Hair follicular keratinocyte (primary cell): ENCODE results near the gene PDXK. TPM values are rescaled to one million over a fixed set of nuclear protein-coding genes. Genes with fewer than 3 reads are reported as not detected.

ENCODE experiments used
- total RNA-seq: library from RNA; depleted of rRNA; stranded (reverse); fragments of >200 nt; gene quantifications from 2 replicates; pipeline ENCODE4 v1.2.3, GENCODE V29; 2015

PDXK gene
- 140 and 147 TPM in 2 replicates for total RNA-seq

DNA sequence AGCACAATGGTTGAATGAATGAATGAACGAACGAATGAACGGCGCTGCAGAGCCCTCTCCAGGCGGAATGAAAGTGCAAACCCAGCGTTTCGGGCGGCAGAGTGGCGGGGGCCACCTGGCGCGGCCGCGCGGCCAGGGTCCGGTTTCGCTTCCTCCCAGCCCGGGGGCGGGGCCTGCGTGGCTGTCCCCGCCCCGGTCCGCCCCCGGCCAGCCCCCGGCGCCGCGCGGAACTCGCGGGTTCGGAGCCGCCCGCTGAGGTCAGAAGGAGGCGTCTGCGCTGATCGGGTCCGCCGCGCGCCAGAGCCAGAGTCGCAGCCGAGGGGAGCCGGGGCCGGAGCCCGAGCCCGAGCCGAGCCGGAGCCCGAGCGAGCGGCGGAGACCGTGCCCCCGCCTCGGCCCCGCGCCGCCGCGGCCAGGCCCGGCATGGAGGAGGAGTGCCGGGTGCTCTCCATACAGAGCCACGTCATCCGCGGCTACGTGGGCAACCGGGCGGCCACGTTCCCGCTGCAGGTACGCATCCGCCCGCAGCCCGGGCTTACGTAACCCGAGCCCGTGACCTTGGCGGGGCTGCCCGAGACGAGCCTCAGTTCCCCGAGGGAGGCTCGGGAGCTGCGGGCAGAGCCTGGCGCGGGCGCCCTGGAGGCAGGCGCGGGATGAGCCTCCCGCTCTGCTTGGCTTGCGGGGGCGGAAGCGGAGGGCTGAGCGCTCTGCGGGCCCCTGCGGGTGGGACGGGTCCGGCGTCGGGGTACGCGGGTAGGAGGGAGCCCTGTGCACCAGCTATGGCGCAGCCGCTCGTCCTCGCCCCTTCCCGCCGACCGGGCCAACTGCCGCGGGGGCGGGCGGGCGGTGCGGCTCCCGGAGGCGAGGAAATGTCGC lies at the start of gene PDXK:
PDXK (plus strand) TSS at position 258 of the 876 bp plus-strand sequence; CDS start at position 424, 166 bp downstream.

DNA sequence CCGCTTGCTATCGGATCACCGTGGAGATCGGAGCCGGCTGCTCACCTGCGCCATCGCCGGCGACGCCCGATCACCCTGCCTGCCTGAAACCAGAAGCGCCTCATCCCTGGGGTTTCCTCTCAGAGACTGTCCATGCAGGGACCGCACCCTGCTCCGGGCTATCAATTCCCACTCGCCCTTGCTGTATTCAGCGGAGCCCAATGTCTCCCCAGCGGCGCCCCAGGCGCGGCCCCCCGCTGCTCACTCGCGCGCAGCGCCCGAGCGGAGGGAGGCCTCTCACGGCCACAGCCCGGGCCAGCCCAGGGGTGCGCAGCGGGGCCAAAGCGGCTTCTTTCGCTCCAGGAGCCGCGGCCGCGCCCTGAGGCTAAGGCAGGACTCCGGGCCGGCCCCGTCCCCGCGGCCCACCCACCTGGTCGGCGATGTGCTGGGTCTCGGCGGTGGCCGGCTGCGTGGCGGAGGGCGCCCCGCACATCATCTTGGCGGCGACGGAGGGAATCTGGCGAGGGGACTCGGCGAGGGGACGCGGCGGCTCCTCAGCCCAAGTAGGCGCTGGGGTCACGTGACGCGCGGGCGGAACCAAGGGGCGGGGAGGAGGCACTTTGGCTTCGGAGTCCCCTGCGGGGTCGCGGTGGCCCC lies 57.0 kb downstream of the PDXK start, which contains the start of gene CSTB:
CSTB (minus strand) TSS at position 514 of the 636 bp plus-strand sequence; CDS start at position 475, 39 bp downstream.

DNA sequence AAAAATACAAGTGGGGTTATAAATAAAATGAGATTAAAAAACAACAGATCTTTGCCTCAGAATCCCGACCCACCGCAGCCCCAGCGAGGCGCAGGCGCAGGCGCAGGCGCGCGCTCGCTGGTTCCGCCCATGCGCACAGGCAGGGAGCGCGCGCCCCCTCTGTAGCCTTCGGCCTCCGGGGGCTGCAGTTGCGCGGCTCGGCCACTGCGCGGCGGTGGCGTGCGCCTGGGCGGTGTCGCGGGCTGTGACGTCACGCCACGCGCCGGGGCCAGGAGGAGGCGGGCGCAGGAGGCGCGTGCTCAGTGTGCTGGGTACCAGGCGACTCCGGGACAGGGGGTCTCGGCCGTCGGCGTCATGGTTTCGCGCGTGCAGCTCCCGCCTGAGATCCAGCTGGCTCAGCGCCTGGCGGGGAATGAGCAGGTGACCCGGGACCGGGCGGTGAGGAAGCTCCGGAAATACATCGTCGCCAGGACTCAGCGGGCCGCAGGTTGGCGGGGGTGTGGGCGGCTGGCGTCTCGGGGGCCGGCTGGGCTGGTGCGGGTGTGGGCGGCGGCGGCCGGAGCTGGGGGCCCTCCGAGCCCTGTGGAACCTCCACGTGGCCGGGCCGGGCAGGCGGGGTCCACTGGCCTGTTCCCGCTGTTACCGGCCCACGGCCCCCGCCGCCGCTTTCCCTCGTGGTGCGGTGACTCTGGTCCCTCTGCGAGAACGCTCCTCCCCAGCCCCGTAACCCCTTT lies 70.5 kb downstream of the PDXK start, which contains the start of gene RRP1:
RRP1 (plus strand) TSS at position 302 of the 734 bp plus-strand sequence; CDS start at position 355, 53 bp downstream.

Other genes starting within 250 kb of the PDXK start
- gene HSF2BP, start 59.6 kb upstream of the PDXK start, total RNA-seq: 2.6 TPM in 2 replicates
- 26.0 and 37.7 TPM in 2 replicates for gene RRP1B, start 59.6 kb upstream of the PDXK start, total RNA-seq
- gene CSTB, start 57.2 kb downstream of the PDXK start, total RNA-seq: 8.4 and 13.7 TPM in 2 replicates
- 17.6 and 30.6 TPM in 2 replicates for gene RRP1, start 70.4 kb downstream of the PDXK start, total RNA-seq
- gene AGPAT3, start 146.1 kb downstream of the PDXK start, total RNA-seq: 25.2 and 33.3 TPM in 2 replicates